Astrocyte (in vitro differentiated cells and primary cell): Measurements from ENCODE around the gene SOX2. TPM values are rescaled to one million over a fixed set of nuclear protein-coding genes. Genes with fewer than 3 reads are reported as not detected.

ENCODE experiments used
- DNase-seq: peaks from one replicate; pipeline ENCODE4 v3.0.0-alpha.2; 2010; ENCODE audit warnings: low read depth
- FAIRE-seq: peaks from 2 replicates; lab custom pipeline; 2011; peaks lifted over from hg19 to GRCh38; lab: Jason Lieb, UNC
- H2AFZ ChIP-seq: 2 replicates; pipeline ENCODE4 v1.6.0; 2012; ENCODE audit warnings: low read depth, low read length, inconsistent platforms
- H3K27ac ChIP-seq: 2 replicates; pipeline ENCODE4 v1.5.1; 2011; ENCODE audit warnings: low read depth, low read length, inconsistent platforms
- H3K27me3 ChIP-seq: 2 replicates; pipeline ENCODE4 v1.6.0; 2011; ENCODE audit warnings: low read length, inconsistent platforms; ENCODE audit not compliant: insufficient read depth
- H3K36me3 ChIP-seq: 2 replicates; pipeline ENCODE4 v1.5.1; 2011; ENCODE audit warnings: low read length, inconsistent platforms; ENCODE audit not compliant: insufficient read depth
- H3K4me1 ChIP-seq: 2 replicates; pipeline ENCODE4 v1.5.1; 2011; ENCODE audit warnings: low read length, inconsistent platforms; ENCODE audit not compliant: insufficient read depth
- H3K4me2 ChIP-seq: 2 replicates; pipeline ENCODE4 v1.6.0; 2012; ENCODE audit warnings: low read length, inconsistent platforms
- H3K4me3 ChIP-seq: 2 replicates; pipeline ENCODE4 v1.5.1; 2011; ENCODE audit warnings: low read depth, mild to moderate bottlenecking, low read length, inconsistent platforms; ENCODE audit not compliant: insufficient read depth
- H3K79me2 ChIP-seq: 2 replicates; pipeline ENCODE4 v1.6.0; 2012; ENCODE audit warnings: mild to moderate bottlenecking, low read length, inconsistent platforms; ENCODE audit not compliant: insufficient read depth
- H3K9ac ChIP-seq: 2 replicates; pipeline ENCODE4 v1.6.0; 2012; ENCODE audit warnings: mild to moderate bottlenecking, low read length, inconsistent platforms
- H3K9me3 ChIP-seq: 2 replicates; pipeline ENCODE4 v1.5.1; 2012; ENCODE audit warnings: low read depth, mild to moderate bottlenecking, low read length, inconsistent platforms; ENCODE audit not compliant: insufficient read depth
- H4K20me1 ChIP-seq: 2 replicates; pipeline ENCODE4 v1.6.0; 2012; ENCODE audit warnings: low read length, inconsistent platforms; ENCODE audit not compliant: insufficient read depth
- H3K27ac Mint-ChIP-seq: one replicate; pipeline ENCODE4 v1.8.0; 2021; ENCODE audit warnings: mild to moderate bottlenecking, mixed read lengths; ENCODE audit not compliant: unreplicated experiment
- H3K27me3 Mint-ChIP-seq: one replicate; pipeline ENCODE4 v1.8.0; 2021; ENCODE audit warnings: low read depth, mixed read lengths; ENCODE audit not compliant: unreplicated experiment
- H3K36me3 Mint-ChIP-seq: one replicate; pipeline ENCODE4 v1.8.0; 2021; ENCODE audit warnings: low read depth, mixed read lengths; ENCODE audit not compliant: unreplicated experiment
- H3K4me1 Mint-ChIP-seq: one replicate; pipeline ENCODE4 v1.8.0; 2021; ENCODE audit warnings: low read depth, mixed read lengths; ENCODE audit not compliant: unreplicated experiment
- H3K4me3 Mint-ChIP-seq: one replicate; pipeline ENCODE4 v1.8.0; 2021; ENCODE audit warnings: mild to moderate bottlenecking, moderate library complexity, mixed read lengths; ENCODE audit not compliant: unreplicated experiment
- H3K9me3 Mint-ChIP-seq: one replicate; pipeline ENCODE4 v1.8.0; 2021; ENCODE audit warnings: mild to moderate bottlenecking, mixed read lengths; ENCODE audit not compliant: unreplicated experiment
- EZH2 ChIP-seq: IDR thresholded peaks from 2 replicates; pipeline ENCODE4 v1.6.1; 2012; ENCODE audit warnings: mild to moderate bottlenecking, low read length, inconsistent platforms; ENCODE audit not compliant: insufficient read depth
- total RNA-seq: library from RNA; stranded (reverse); gene quantifications from 2 replicates; pipeline ENCODE4 v1.2.1, GENCODE V29; 2021
- TF ChIP-seq, protein P1 (sequence below): IDR thresholded peaks from 2 replicates; pipeline ENCODE4 v1.5.1; 2011; ENCODE audit warnings: low read depth, mild to moderate bottlenecking, inconsistent platforms, low read length, moderate library complexity; ENCODE audit not compliant: insufficient read depth

SOX2 gene
- total RNA-seq, 1 donor from 2014 or later, result 6.5 TPM

DNA sequence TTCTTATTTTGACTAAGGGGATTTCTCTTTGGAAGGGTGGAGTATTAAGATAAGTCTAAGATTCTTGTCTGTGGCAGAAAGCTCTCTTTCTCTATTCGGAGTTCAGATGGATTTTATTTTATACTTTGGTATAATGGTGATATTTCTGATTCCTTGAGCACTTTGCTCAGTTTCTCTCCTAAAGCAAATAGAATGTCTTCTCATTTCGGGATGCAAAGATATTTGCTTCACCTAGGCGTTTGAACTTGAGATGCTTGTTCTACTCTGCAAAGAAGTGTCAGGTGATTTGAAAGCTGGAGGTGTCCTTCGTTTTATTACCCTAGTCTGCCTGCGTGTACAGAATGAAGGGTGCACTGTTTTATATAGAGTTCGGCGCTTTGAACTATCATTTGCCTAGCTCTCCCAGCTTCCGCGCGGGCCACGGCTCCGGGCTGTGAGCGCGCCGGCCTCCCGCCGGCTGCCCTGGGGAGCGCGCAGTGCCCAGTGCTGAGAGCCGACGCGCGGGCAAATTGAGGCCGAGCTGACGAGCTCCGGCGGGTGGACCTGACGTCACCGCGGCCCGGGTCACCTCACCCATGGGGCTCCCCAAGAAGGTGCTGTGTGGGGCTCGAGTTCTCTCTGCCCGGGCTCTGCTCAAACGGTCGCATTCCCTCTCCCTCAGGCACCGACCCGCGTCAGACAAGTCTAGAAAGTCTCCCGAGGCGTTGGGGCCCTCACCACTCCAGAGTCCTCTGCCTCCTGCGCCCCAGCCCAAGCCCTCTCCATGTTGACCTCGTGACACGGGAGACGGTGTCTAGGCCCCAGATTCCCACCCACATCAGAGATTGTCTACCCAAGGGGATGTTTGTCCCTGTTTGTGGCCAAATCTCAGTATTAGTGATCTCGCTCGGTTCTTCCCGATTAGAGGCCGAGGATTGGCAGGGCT is 7.5 kb downstream of the SOX2 start:
- Histone ChIP-seq H3K27me3 (peaks cover 72% of the 10 kb centered on the region), H3K4me3 (peak overlapping the region; percentile 48), H3K79me2 (peaks cover 81% of the 10 kb centered on the region), H4K20me1 (no peaks in the 10 kb centered on the region), H3K4me1 (peaks cover 29% of the 10 kb centered on the region), H3K36me3 (no peaks in the 10 kb centered on the region), H3K9me3 (no peaks in the 10 kb centered on the region), H3K9ac (peak overlapping the region; percentile 79), H3K4me2 (peak overlapping the region; percentile 84), H2AFZ (peak overlapping the region; percentile 80), H3K27ac (peak overlapping the region; percentile 65)
- Mint-ChIP-seq H3K9me3 (peaks cover 3% of the 10 kb centered on the region), H3K27ac (no peak overlapping the region), H3K4me3 (no peak overlapping the region), H3K27me3 (peaks cover 14% of the 10 kb centered on the region), H3K4me1 (peaks cover 18% of the 10 kb centered on the region), H3K36me3 (no peaks in the 10 kb centered on the region)
- peak; percentile 36 for DNase-seq
- no peak for FAIRE-seq
- TF ChIP-seq, protein P1, sequence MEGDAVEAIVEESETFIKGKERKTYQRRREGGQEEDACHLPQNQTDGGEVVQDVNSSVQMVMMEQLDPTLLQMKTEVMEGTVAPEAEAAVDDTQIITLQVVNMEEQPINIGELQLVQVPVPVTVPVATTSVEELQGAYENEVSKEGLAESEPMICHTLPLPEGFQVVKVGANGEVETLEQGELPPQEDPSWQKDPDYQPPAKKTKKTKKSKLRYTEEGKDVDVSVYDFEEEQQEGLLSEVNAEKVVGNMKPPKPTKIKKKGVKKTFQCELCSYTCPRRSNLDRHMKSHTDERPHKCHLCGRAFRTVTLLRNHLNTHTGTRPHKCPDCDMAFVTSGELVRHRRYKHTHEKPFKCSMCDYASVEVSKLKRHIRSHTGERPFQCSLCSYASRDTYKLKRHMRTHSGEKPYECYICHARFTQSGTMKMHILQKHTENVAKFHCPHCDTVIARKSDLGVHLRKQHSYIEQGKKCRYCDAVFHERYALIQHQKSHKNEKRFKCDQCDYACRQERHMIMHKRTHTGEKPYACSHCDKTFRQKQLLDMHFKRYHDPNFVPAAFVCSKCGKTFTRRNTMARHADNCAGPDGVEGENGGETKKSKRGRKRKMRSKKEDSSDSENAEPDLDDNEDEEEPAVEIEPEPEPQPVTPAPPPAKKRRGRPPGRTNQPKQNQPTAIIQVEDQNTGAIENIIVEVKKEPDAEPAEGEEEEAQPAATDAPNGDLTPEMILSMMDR, result no peak
- peak; percentile 48 for TF ChIP-seq EZH2

DNA sequence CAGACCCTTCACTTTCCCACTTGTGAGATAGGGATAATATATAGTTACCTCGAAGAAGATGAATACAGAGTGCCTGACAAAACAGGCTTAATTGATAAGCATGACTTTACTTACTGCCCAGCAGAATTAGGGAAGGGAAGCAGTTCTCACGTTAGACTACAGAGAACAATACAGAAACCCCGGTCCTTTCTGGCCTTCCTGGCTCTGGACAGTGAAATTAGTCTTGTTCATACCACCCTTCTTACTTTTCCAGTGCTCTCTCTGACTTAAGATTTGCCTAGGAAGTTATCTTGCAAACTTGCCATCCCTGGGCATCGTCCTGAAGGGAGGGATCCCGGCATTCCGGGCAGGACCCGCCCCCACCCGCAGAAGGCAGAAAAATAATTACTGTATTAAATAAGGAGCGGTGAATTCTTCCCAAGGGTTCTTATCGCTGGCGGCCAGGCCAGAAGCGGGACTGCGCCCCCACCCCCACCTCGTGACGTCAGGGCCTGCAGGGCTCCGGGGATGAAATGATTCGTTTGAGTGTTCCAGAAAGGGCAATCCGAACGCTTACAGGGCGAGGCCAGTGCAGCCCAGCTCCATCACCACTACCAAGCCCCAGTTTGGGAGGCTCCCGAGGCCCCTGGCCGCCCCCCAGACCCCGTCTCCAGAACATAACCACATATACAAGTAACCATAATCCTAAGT is 8.4 kb downstream of the SOX2 start:
- no peak for FAIRE-seq
- Mint-ChIP-seq H3K27ac (no peak overlapping the region), H3K4me1 (peaks cover 18% of the 10 kb centered on the region), H3K36me3 (no peaks in the 10 kb centered on the region), H3K4me3 (no peak overlapping the region), H3K9me3 (peaks cover 7% of the 10 kb centered on the region), H3K27me3 (peaks cover 22% of the 10 kb centered on the region)
- Histone ChIP-seq H3K4me3 (peak overlapping the region; percentile 48), H3K9me3 (no peaks in the 10 kb centered on the region), H4K20me1 (no peaks in the 10 kb centered on the region), H2AFZ (peak overlapping the region; percentile 80), H3K27ac (peak overlapping the region; percentile 65), H3K79me2 (peaks cover 72% of the 10 kb centered on the region), H3K9ac (peak overlapping the region; percentile 79), H3K4me1 (peaks cover 27% of the 10 kb centered on the region), H3K36me3 (no peaks in the 10 kb centered on the region), H3K27me3 (peaks cover 73% of the 10 kb centered on the region), H3K4me2 (peak overlapping the region; percentile 84)
- peak; percentile 22 for TF ChIP-seq EZH2
- TF ChIP-seq, protein P1, result no peak
- peak; percentile 64 for DNase-seq
